ENCODE results near the gene SLC35E2B.
"Not testable (repeated sequence)": the region's sequence is repeated elsewhere in the genome, so short reads cannot be mapped to it uniquely, and the experiment has no call there.

SLC35E2B gene

GRCh38 chr1:1672181-1672965 is 20.2 kb downstream of the SLC35E2B start:
- no peak for DNase-seq

GRCh38 chr1:1671365-1672119 is 21.1 kb downstream of the SLC35E2B start:
- no peak for DNase-seq

- no peak for DNase-seq
Observed at GRCh38 chr1:1670866-1671265, 21.7 kb downstream of the SLC35E2B start.

- DNase-seq = no peak
Observed at GRCh38 chr1:1669468-1670440, 22.8 kb downstream of the SLC35E2B start.

GRCh38 chr1:1666526-1666925 is 26.1 kb downstream of the SLC35E2B start:
- DNase-seq = no peak

- no peak for DNase-seq
Observed at GRCh38 chr1:1665815-1666251, 26.8 kb downstream of the SLC35E2B start.

- no peak for DNase-seq
Observed at GRCh38 chr1:1664941-1665814, 27.4 kb downstream of the SLC35E2B start.

GRCh38 chr1:1664318-1664717 is 28.3 kb downstream of the SLC35E2B start:
- not testable (repeated sequence) for DNase-seq

- not testable (repeated sequence) for DNase-seq
Observed at GRCh38 chr1:1662830-1663560, 29.6 kb downstream of the SLC35E2B start.

- not testable (repeated sequence) for DNase-seq
Observed at GRCh38 chr1:1662392-1662791, 30.2 kb downstream of the SLC35E2B start.

GRCh38 chr1:1658583-1659549 is 33.7 kb downstream of the SLC35E2B start, which contains the start of gene CDK11B:
TSS of gene CDK11B (minus strand) at chr1:1659004. CDS start at chr1:1657485, 1,519 bp downstream.
- DNase-seq = peak; percentile 97

- DNase-seq = not testable (repeated sequence)
Observed at GRCh38 chr1:1648265-1648664, 44.3 kb downstream of the SLC35E2B start.

- DNase-seq = not testable (repeated sequence)
Observed at GRCh38 chr1:1647567-1648241, 44.9 kb downstream of the SLC35E2B start.

- DNase-seq = not testable (repeated sequence)
Observed at GRCh38 chr1:1646326-1646725, 46.3 kb downstream of the SLC35E2B start.

- DNase-seq = not testable (repeated sequence)
Observed at GRCh38 chr1:1640711-1641461, 51.7 kb downstream of the SLC35E2B start.

- not testable (repeated sequence) for DNase-seq
Observed at GRCh38 chr1:1640081-1640480, 52.5 kb downstream of the SLC35E2B start.

GRCh38 chr1:1639368-1639767 is 53.2 kb downstream of the SLC35E2B start:
- not testable (repeated sequence) for DNase-seq

- not testable (repeated sequence) for DNase-seq
Observed at GRCh38 chr1:1638528-1638927, 54.1 kb downstream of the SLC35E2B start.
